ENCODE results near the gene AQP3. TPM values are rescaled to one million over a fixed set of nuclear protein-coding genes. Genes with fewer than 3 reads are reported as not detected.

Gene AQP3
- total RNA-seq, 1 donor from 2014 or later, result 357 TPM

- no peaks in the 10 kb centered on the region for H3K27me3 ChIP-seq (ENCODE audit: low read depth)
- ATAC-seq, result no peak
- H3K36me3 ChIP-seq, result no peaks in the 10 kb centered on the region
- H3K9me3 ChIP-seq, result no peaks in the 10 kb centered on the region
- H3K27ac ChIP-seq, result no peak overlapping the region
- H3K4me1 ChIP-seq, result peaks cover 8% of the 10 kb centered on the region
- TF ChIP-seq CTCF (IDR thresholded peaks at IDR 0.05), result no peak
- intact Hi-C loops (cut with DNase I), result no loop called here
- H3K4me3 ChIP-seq, result no peak overlapping the region
- DNase-seq, result no peak
Measured at GRCh38 chr9:33453999-33454660, 6.7 kb upstream of the AQP3 start.

GRCh38 chr9:33453286-33453860 is 6.0 kb upstream of the AQP3 start:
- no peak overlapping the region for H3K27ac ChIP-seq
- H3K27me3 ChIP-seq (ENCODE audit: low read depth), result no peaks in the 10 kb centered on the region
- H3K36me3 ChIP-seq, result no peaks in the 10 kb centered on the region
- no peaks in the 10 kb centered on the region for H3K9me3 ChIP-seq
- ATAC-seq (no peak), DNase-seq (no peak)
- no peak overlapping the region for H3K4me3 ChIP-seq
- intact Hi-C loops (cut with DNase I), result no loop called here
- no peak for TF ChIP-seq CTCF (IDR thresholded peaks at IDR 0.05)
- H3K4me1 ChIP-seq, result peaks cover 8% of the 10 kb centered on the region

- Histone ChIP-seq H3K36me3 (no peaks in the 10 kb centered on the region), H3K9me3 (no peaks in the 10 kb centered on the region), H3K27ac (no peak overlapping the region), H3K27me3 (ENCODE audit: low read depth) (no peaks in the 10 kb centered on the region), H3K4me1 (peaks cover 11% of the 10 kb centered on the region), H3K4me3 (no peak overlapping the region)
- TF ChIP-seq CTCF (IDR thresholded peaks at IDR 0.05), result peak; percentile 73
- ATAC-seq, result peak; percentile 88 to 93
- DNase-seq, result peak; percentile 84
- intact Hi-C loops (cut with DNase I), result no loop called here
Measured at GRCh38 chr9:33452828-33453271, 5.5 kb upstream of the AQP3 start.

- Histone ChIP-seq H3K27ac (no peak overlapping the region), H3K4me3 (no peak overlapping the region), H3K4me1 (peaks cover 31% of the 10 kb centered on the region), H3K9me3 (no peaks in the 10 kb centered on the region), H3K27me3 (ENCODE audit: low read depth) (no peaks in the 10 kb centered on the region), H3K36me3 (no peaks in the 10 kb centered on the region)
- TF ChIP-seq CTCF (IDR thresholded peaks at IDR 0.05), result no peak
- DNase-seq, result no peak
- no peak for ATAC-seq
- intact Hi-C loops (cut with DNase I), result no loop called here
Measured at GRCh38 chr9:33450621-33451146, 3.3 kb upstream of the AQP3 start.

GRCh38 chr9:33449715-33450114 is 2.3 kb upstream of the AQP3 start:
- Histone ChIP-seq H3K9me3 (no peaks in the 10 kb centered on the region), H3K36me3 (no peaks in the 10 kb centered on the region), H3K27me3 (ENCODE audit: low read depth) (no peaks in the 10 kb centered on the region), H3K4me1 (peaks cover 38% of the 10 kb centered on the region), H3K4me3 (no peak overlapping the region), H3K27ac (no peak overlapping the region)
- DNase-seq (no peak), ATAC-seq (no peak)
- no peak for TF ChIP-seq CTCF (IDR thresholded peaks at IDR 0.05)
- intact Hi-C loops (cut with DNase I), result no loop called here

All from lower lobe of right lung (tissue), 2 donors.